ENCODE data around the gene LRP1.

The LRP1 gene

GRCh38 chr12:57094208-57095160, 33.8 kb upstream of the LRP1 start:
- TF ChIP-seq LEF1 (IDR thresholded peaks at IDR 0.05; ENCODE audit: borderline replicate concordance) (no peak), CTBP1 (IDR thresholded peaks at IDR 0.05; ENCODE audit: borderline replicate concordance) (no peak), ZNF384 (IDR thresholded peaks at IDR 0.05) (no peak), NFRKB (IDR thresholded peaks at IDR 0.05) (no peak), HDGF (IDR thresholded peaks at IDR 0.05; ENCODE audit: borderline replicate concordance) (no peak), FOXK2 (IDR thresholded peaks at IDR 0.05) (no peak), FOXM1 (IDR thresholded peaks at IDR 0.05; ENCODE audit: borderline replicate concordance) (no peak), L3MBTL2 (conservative IDR thresholded peaks at IDR 0.05) (no peak), TARDBP (IDR thresholded peaks at IDR 0.05) (no peak), FOXA1 (IDR thresholded peaks at IDR 0.05) (no peak), SUZ12 (IDR thresholded peaks at IDR 0.05) (no peak), ARNT (IDR thresholded peaks at IDR 0.05) (no peak), SP1 (IDR thresholded peaks at IDR 0.05) (no peak), ELF4 (IDR thresholded peaks at IDR 0.05) (no peak)
- TF ChIP-seq, protein P1, sequence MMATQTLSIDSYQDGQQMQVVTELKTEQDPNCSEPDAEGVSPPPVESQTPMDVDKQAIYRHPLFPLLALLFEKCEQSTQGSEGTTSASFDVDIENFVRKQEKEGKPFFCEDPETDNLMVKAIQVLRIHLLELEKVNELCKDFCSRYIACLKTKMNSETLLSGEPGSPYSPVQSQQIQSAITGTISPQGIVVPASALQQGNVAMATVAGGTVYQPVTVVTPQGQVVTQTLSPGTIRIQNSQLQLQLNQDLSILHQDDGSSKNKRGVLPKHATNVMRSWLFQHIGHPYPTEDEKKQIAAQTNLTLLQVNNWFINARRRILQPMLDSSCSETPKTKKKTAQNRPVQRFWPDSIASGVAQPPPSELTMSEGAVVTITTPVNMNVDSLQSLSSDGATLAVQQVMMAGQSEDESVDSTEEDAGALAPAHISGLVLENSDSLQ (IDR thresholded peaks at IDR 0.05): no peak
- CTCF ChIA-PET: interaction anchor here (1.5 to 3.4 kb wide), 3 partner anchors 17 to 67 kb away, joined by 5 to 23 read pairs (median 21); partner anchors contain the start of gene STAT6
- no peak for DNase-seq (ENCODE audit: extremely low spot score)
- POLR2A ChIA-PET: interaction anchor here (2.3 to 4.7 kb wide), 2 partner anchors 16 to 17 kb away, joined by 14 to 23 read pairs; partner anchors contain the start of genes NEMP1 and STAT6

DNA sequence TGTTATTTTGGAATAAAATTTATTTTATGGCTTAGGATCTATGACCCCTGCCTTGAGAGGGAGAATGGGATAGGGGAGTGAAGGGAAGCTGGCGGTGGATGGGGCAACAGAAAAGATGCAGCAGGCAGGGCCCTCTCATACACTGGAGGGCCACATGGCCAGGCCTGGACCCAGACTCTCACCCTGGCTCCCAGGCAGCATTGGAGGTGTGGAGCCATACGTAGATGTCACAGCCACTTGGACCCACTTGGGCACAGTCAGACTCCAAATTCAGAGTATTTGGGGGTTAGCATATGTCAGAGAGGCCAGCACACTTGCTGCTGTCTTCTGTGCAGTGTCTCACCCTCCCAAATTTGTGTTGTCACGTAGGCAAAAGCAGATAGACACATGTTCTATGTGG, 32.8 kb upstream of the LRP1 start:
- CTCF ChIA-PET: interaction anchor here (1.2 kb wide), 1 partner anchor 17 kb away, joined by 3 read pairs; no protein-coding TSS in a partner anchor
- no peak for DNase-seq (ENCODE audit: extremely low spot score)
- POLR2A ChIA-PET: interaction anchor here (1.2 to 4.7 kb wide), 3 partner anchors 11 to 17 kb away, joined by 4 to 23 read pairs (median 14); partner anchors contain the start of genes NEMP1 and STAT6
- TF ChIP-seq ARNT (IDR thresholded peaks at IDR 0.05): no peak
- TF ChIP-seq, protein P1 (IDR thresholded peaks at IDR 0.05): no peak
- no peak for TF ChIP-seq CTBP1 (IDR thresholded peaks at IDR 0.05; ENCODE audit: borderline replicate concordance)
- TF ChIP-seq ZNF384 (IDR thresholded peaks at IDR 0.05): no peak
- no peak for TF ChIP-seq NFRKB (IDR thresholded peaks at IDR 0.05)
- TF ChIP-seq BHLHE40 (IDR thresholded peaks at IDR 0.05; ENCODE audit: borderline replicate concordance): no peak
- no peak for TF ChIP-seq SUZ12 (IDR thresholded peaks at IDR 0.05)
- TF ChIP-seq LEF1 (IDR thresholded peaks at IDR 0.05; ENCODE audit: borderline replicate concordance): no peak
- no peak for TF ChIP-seq SP1 (IDR thresholded peaks at IDR 0.05)
- TF ChIP-seq ELF4 (IDR thresholded peaks at IDR 0.05): no peak
- TF ChIP-seq TARDBP (IDR thresholded peaks at IDR 0.05): no peak
- TF ChIP-seq FOXM1 (IDR thresholded peaks at IDR 0.05; ENCODE audit: borderline replicate concordance): no peak
- no peak for TF ChIP-seq FOXK2 (IDR thresholded peaks at IDR 0.05)
- TF ChIP-seq FOXA1 (IDR thresholded peaks at IDR 0.05): no peak
- TF ChIP-seq L3MBTL2 (conservative IDR thresholded peaks at IDR 0.05): no peak
- no peak for TF ChIP-seq HDGF (IDR thresholded peaks at IDR 0.05; ENCODE audit: borderline replicate concordance)

- ChIA-PET POLR2A (interaction anchor here (1.2 to 4.7 kb wide), 3 partner anchors 10 to 18 kb away, joined by 4 to 23 read pairs (median 14); partner anchors contain the start of genes NEMP1 and STAT6), CTCF (interaction anchor here (1.2 to 1.8 kb wide), 2 partner anchors 16 to 27 kb away, joined by 3 to 5 read pairs; no protein-coding TSS in a partner anchor)
- TF ChIP-seq TARDBP (IDR thresholded peaks at IDR 0.05) (no peak), BHLHE40 (IDR thresholded peaks at IDR 0.05; ENCODE audit: borderline replicate concordance) (no peak), HDGF (IDR thresholded peaks at IDR 0.05; ENCODE audit: borderline replicate concordance) (no peak), LEF1 (IDR thresholded peaks at IDR 0.05; ENCODE audit: borderline replicate concordance) (no peak), ZNF384 (IDR thresholded peaks at IDR 0.05) (no peak), ARNT (IDR thresholded peaks at IDR 0.05) (no peak), FOXK2 (IDR thresholded peaks at IDR 0.05) (no peak), SP1 (IDR thresholded peaks at IDR 0.05) (no peak), NFRKB (IDR thresholded peaks at IDR 0.05) (no peak)
- TF ChIP-seq, protein P1 (IDR thresholded peaks at IDR 0.05): no peak
- DNase-seq (ENCODE audit: extremely low spot score): no peak
Observed at GRCh38 chr12:57096099-57096572, 32.1 kb upstream of the LRP1 start.

DNA sequence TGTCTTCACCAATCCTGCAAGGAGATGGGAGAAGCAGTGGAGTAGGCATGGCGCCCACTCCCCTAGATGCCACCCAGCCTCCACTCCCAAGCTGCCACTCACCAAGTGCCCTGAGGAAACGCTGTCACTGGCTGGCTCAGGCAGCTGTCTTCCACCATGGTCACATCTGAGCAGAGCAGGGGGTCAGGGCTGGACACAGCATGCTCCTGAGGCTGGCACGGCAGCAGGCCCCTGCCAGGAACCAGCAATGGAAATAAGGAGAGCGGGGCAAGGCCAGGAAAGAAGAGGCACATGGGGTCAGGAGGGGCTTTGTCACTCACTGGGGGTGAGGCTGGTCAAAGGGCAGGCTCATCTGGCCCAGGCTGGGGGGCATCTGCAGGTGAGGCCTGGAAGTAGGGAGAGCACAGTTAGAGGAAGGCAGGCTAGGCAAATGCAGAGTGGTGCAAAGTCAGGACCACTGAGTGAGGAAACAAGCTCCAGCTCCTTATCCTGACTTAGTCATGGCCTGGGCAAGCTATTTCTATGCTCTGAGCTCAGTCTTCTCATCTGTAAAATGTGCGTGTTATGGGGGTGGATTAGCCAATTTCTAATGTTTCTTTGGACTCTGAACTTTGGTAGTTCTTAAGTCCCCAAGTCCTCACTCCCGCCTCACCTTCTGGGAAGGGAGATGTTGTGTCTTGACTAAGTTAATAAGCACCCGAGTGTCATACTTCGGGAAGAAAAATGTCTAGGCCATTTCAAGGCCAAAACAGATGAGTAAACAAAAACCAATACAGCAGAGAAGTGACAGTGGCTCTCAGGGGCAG, 31.3 kb upstream of the LRP1 start:
- ChIA-PET POLR2A (interaction anchor here (2.3 to 3.6 kb wide), 2 partner anchors 15 kb away, joined by 14 to 25 read pairs; partner anchors contain the start of gene STAT6), CTCF (interaction anchor here (0.8 to 1.8 kb wide), 2 partner anchors 16 to 28 kb away, joined by 3 to 5 read pairs; no protein-coding TSS in a partner anchor)
- DNase-seq (ENCODE audit: extremely low spot score): no peak
- TF ChIP-seq ZNF384 (IDR thresholded peaks at IDR 0.05) (no peak), BHLHE40 (IDR thresholded peaks at IDR 0.05; ENCODE audit: borderline replicate concordance) (no peak), SP1 (IDR thresholded peaks at IDR 0.05) (no peak), FOXK2 (IDR thresholded peaks at IDR 0.05) (no peak)

GRCh38 chr12:57097554-57097835, 30.8 kb upstream of the LRP1 start:
- TF ChIP-seq L3MBTL2 (conservative IDR thresholded peaks at IDR 0.05): no peak
- no peak for TF ChIP-seq SUZ12 (IDR thresholded peaks at IDR 0.05)
- no peak for TF ChIP-seq ELF4 (IDR thresholded peaks at IDR 0.05)
- no peak for TF ChIP-seq FOXK2 (IDR thresholded peaks at IDR 0.05)
- no peak for TF ChIP-seq ZNF384 (IDR thresholded peaks at IDR 0.05)
- no peak for TF ChIP-seq ARNT (IDR thresholded peaks at IDR 0.05)
- TF ChIP-seq BHLHE40 (IDR thresholded peaks at IDR 0.05; ENCODE audit: borderline replicate concordance): no peak
- no peak for TF ChIP-seq NFRKB (IDR thresholded peaks at IDR 0.05)
- TF ChIP-seq TARDBP (IDR thresholded peaks at IDR 0.05): no peak
- TF ChIP-seq FOXM1 (IDR thresholded peaks at IDR 0.05; ENCODE audit: borderline replicate concordance): no peak
- TF ChIP-seq SP1 (IDR thresholded peaks at IDR 0.05): no peak
- TF ChIP-seq LEF1 (IDR thresholded peaks at IDR 0.05; ENCODE audit: borderline replicate concordance): no peak
- TF ChIP-seq HDGF (IDR thresholded peaks at IDR 0.05; ENCODE audit: borderline replicate concordance): no peak
- no peak for TF ChIP-seq CTBP1 (IDR thresholded peaks at IDR 0.05; ENCODE audit: borderline replicate concordance)
- TF ChIP-seq FOXA1 (IDR thresholded peaks at IDR 0.05): no peak
- TF ChIP-seq, protein P1 (IDR thresholded peaks at IDR 0.05): no peak
- POLR2A ChIA-PET: interaction anchor here (3.6 kb wide), 1 partner anchor 14 kb away, joined by 25 read pairs; the partner anchor contains the start of gene STAT6
- CTCF ChIA-PET: interaction anchor here (0.8 to 3.3 kb wide), 3 partner anchors 14 to 28 kb away, joined by 3 to 11 read pairs (median 5); partner anchors contain the start of gene STAT6
- no peak for DNase-seq (ENCODE audit: extremely low spot score)

All from HEK293T (cell line).